WI38 (cell line): ENCODE measurements around the gene CPNE2.
A peak's percentile ranks its signal among the peaks of the same experiment; 100 is the strongest.

ENCODE experiments used
- H3K4me3 ChIP-seq: 2 replicates; pipeline ENCODE4 v1.5.1; 2011; ENCODE audit warnings: low read depth, mild to moderate bottlenecking, control low read depth, low read length
- CTCF ChIP-seq: IDR thresholded peaks from 2 replicates; pipeline ENCODE4 v1.5.1; 2012; ENCODE audit warnings: low read depth, mild to moderate bottlenecking, control low read depth, low read length

CPNE2 gene

GRCh38 chr16:57175896-57176295 lies 83.5 kb downstream of the CPNE2 start:
- H3K4me3 ChIP-seq, result no peak overlapping the region
- no peak for TF ChIP-seq CTCF

- no peak for TF ChIP-seq CTCF
These were observed 85.8 kb downstream of the CPNE2 start for GRCh38 chr16:57178196-57178595.

GRCh38 chr16:57178793-57179212 lies 86.4 kb downstream of the CPNE2 start:
- no peak for TF ChIP-seq CTCF
- no peak overlapping the region for H3K4me3 ChIP-seq

More at GRCh38 chr16:57178196-57178595, 85.8 kb downstream of the CPNE2 start:
- no peak overlapping the region for H3K4me3 ChIP-seq

- H3K4me3 ChIP-seq, result no peak overlapping the region
- TF ChIP-seq CTCF, result no peak
These were observed 86.9 kb downstream of the CPNE2 start for GRCh38 chr16:57179215-57179828.

GRCh38 chr16:57184113-57184512 lies 91.7 kb downstream of the CPNE2 start:
- no peak overlapping the region; the same call in 1 of the 2 replicates for H3K4me3 ChIP-seq
- no peak for TF ChIP-seq CTCF

- no peak for TF ChIP-seq CTCF
- H3K4me3 ChIP-seq, result peak overlapping the region; percentile 97
These were observed 92.6 kb downstream of the CPNE2 start for GRCh38 chr16:57184887-57185445.

GRCh38 chr16:57185446-57185944 lies 93.1 kb downstream of the CPNE2 start:
- no peak for TF ChIP-seq CTCF
- H3K4me3 ChIP-seq, result peak overlapping the region; percentile 97
